Kidney capillary endothelial cell (primary cell): ENCODE measurements around the gene CMPK1.
A peak's percentile ranks its signal among the peaks of the same experiment; 100 is the strongest.
"Not testable (repeated sequence)": the region's sequence is repeated elsewhere in the genome, so short reads cannot be mapped to it uniquely, and the experiment has no call there.

Experiments used
- DNase-seq: peaks from one replicate; pipeline ENCODE4 v3.0.0-alpha.2; 2018; ENCODE audit warnings: low spot score

The CMPK1 gene

GRCh38 chr1:47338249-47339077 is 4.9 kb downstream of the CMPK1 start:
- no peak for DNase-seq

- no peak for DNase-seq
Observed at GRCh38 chr1:47340227-47340626, 6.6 kb downstream of the CMPK1 start.

GRCh38 chr1:47346979-47347378 is 13.4 kb downstream of the CMPK1 start:
- not testable (repeated sequence) for DNase-seq

GRCh38 chr1:47347735-47348134 is 14.1 kb downstream of the CMPK1 start:
- DNase-seq: no peak

GRCh38 chr1:47348246-47348645 is 14.7 kb downstream of the CMPK1 start:
- no peak for DNase-seq

GRCh38 chr1:47351305-47351704 is 17.7 kb downstream of the CMPK1 start:
- no peak for DNase-seq

- no peak for DNase-seq
Observed at GRCh38 chr1:47361380-47361779, 27.8 kb downstream of the CMPK1 start.

- DNase-seq: no peak
Observed at GRCh38 chr1:47362828-47363227, 29.2 kb downstream of the CMPK1 start.

- DNase-seq: no peak
Observed at GRCh38 chr1:47367651-47368050, 34.1 kb downstream of the CMPK1 start.

GRCh38 chr1:47371016-47371517 is 37.5 kb downstream of the CMPK1 start:
- no peak for DNase-seq

- DNase-seq: no peak
Observed at GRCh38 chr1:47374501-47374900, 40.9 kb downstream of the CMPK1 start.

- no peak for DNase-seq
Observed at GRCh38 chr1:47378147-47378546, 44.6 kb downstream of the CMPK1 start.

- DNase-seq: no peak
Observed at GRCh38 chr1:47380699-47381098, 47.1 kb downstream of the CMPK1 start.

GRCh38 chr1:47382399-47382983 is 48.9 kb downstream of the CMPK1 start:
- no peak for DNase-seq

- no peak for DNase-seq
Observed at GRCh38 chr1:47384083-47384482, 50.5 kb downstream of the CMPK1 start.

GRCh38 chr1:47385020-47385419 is 51.4 kb downstream of the CMPK1 start:
- no peak for DNase-seq

GRCh38 chr1:47386268-47386667 is 52.7 kb downstream of the CMPK1 start:
- DNase-seq: no peak

GRCh38 chr1:47388030-47388890 is 54.7 kb downstream of the CMPK1 start:
- DNase-seq: no peak

GRCh38 chr1:47388891-47389238 is 55.3 kb downstream of the CMPK1 start:
- DNase-seq: peak; percentile 63

GRCh38 chr1:47389731-47390130 is 56.1 kb downstream of the CMPK1 start:
- DNase-seq: no peak

GRCh38 chr1:47390843-47391242 is 57.3 kb downstream of the CMPK1 start:
- no peak for DNase-seq

GRCh38 chr1:47393141-47393540 is 59.6 kb downstream of the CMPK1 start:
- no peak for DNase-seq

- DNase-seq: no peak
Observed at GRCh38 chr1:47395433-47395832, 61.8 kb downstream of the CMPK1 start.
